ENCODE data around the gene SCFD1.

GRCh38 chr14:30655124-30655523 lies 33.0 kb downstream of the SCFD1 start:
- TF ChIP-seq CTCF (IDR thresholded peaks at IDR 0.05) (no peak), POLR2A (IDR thresholded peaks at IDR 0.05) (no peak)

All from esophagus squamous epithelium (tissue), 4 donors.